NCI-H128 (cell line): ENCODE measurements around the gene ADAP1.
"Not testable (repeated sequence)": the region's sequence is repeated elsewhere in the genome, so short reads cannot be mapped to it uniquely, and the experiment has no call there.

Source experiments
- DNase-seq: peaks from one replicate; lab custom pipeline; 2025; ENCODE audit not compliant: unreplicated experiment; lab: John Stamatoyannopoulos, UW

Gene ADAP1

GRCh38 chr7:960269-960871, 5.9 kb upstream of the ADAP1 start:
- DNase-seq, result no peak

- not testable (repeated sequence) for DNase-seq
Observed at GRCh38 chr7:959740-960139, 5.3 kb upstream of the ADAP1 start.

- DNase-seq, result no peak
Observed at GRCh38 chr7:959271-959670, 4.8 kb upstream of the ADAP1 start.

GRCh38 chr7:958221-959200, 4.0 kb upstream of the ADAP1 start:
- DNase-seq, result no peak

GRCh38 chr7:957418-958220, 3.1 kb upstream of the ADAP1 start:
- DNase-seq, result no peak

GRCh38 chr7:956031-956430, 1.6 kb upstream of the ADAP1 start:
- no peak for DNase-seq

- DNase-seq, result no peak
Observed at GRCh38 chr7:953547-954327, 743 bp downstream of the ADAP1 start.

- no peak for DNase-seq
Observed at GRCh38 chr7:952548-953441, 1.7 kb downstream of the ADAP1 start.

GRCh38 chr7:951881-952547, 2.5 kb downstream of the ADAP1 start:
- no peak for DNase-seq

GRCh38 chr7:949021-949934, 5.2 kb downstream of the ADAP1 start:
- DNase-seq, result no peak

GRCh38 chr7:947391-948210, 6.9 kb downstream of the ADAP1 start:
- no peak for DNase-seq

GRCh38 chr7:946256-946996, 8.1 kb downstream of the ADAP1 start:
- no peak for DNase-seq

GRCh38 chr7:945556-946255, 8.8 kb downstream of the ADAP1 start:
- DNase-seq, result no peak

GRCh38 chr7:945147-945555, 9.3 kb downstream of the ADAP1 start:
- DNase-seq, result no peak

GRCh38 chr7:944744-945143, 9.7 kb downstream of the ADAP1 start:
- DNase-seq, result no peak

GRCh38 chr7:943793-944192, 10.7 kb downstream of the ADAP1 start:
- not testable (repeated sequence) for DNase-seq
